Stimulated activated CD8-positive, alpha-beta memory T cell treated with anti-CD3 and anti-CD28 coated beads, Interleukin-7, amount 100 ng/mL, for 4 hours (primary cell): Measurements from ENCODE around the gene ZBTB26.

ENCODE experiments used
- DNase-seq, 2 donors: peaks; one replicate each; pipeline ENCODE4 v3.0.0-alpha.2; 2020; ENCODE audit warnings: low read depth in 2 of 2

ZBTB26 gene, protein sequence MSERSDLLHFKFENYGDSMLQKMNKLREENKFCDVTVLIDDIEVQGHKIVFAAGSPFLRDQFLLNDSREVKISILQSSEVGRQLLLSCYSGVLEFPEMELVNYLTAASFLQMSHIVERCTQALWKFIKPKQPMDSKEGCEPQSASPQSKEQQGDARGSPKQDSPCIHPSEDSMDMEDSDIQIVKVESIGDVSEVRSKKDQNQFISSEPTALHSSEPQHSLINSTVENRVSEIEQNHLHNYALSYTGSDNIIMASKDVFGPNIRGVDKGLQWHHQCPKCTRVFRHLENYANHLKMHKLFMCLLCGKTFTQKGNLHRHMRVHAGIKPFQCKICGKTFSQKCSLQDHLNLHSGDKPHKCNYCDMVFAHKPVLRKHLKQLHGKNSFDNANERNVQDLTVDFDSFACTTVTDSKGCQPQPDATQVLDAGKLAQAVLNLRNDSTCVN

DNA sequence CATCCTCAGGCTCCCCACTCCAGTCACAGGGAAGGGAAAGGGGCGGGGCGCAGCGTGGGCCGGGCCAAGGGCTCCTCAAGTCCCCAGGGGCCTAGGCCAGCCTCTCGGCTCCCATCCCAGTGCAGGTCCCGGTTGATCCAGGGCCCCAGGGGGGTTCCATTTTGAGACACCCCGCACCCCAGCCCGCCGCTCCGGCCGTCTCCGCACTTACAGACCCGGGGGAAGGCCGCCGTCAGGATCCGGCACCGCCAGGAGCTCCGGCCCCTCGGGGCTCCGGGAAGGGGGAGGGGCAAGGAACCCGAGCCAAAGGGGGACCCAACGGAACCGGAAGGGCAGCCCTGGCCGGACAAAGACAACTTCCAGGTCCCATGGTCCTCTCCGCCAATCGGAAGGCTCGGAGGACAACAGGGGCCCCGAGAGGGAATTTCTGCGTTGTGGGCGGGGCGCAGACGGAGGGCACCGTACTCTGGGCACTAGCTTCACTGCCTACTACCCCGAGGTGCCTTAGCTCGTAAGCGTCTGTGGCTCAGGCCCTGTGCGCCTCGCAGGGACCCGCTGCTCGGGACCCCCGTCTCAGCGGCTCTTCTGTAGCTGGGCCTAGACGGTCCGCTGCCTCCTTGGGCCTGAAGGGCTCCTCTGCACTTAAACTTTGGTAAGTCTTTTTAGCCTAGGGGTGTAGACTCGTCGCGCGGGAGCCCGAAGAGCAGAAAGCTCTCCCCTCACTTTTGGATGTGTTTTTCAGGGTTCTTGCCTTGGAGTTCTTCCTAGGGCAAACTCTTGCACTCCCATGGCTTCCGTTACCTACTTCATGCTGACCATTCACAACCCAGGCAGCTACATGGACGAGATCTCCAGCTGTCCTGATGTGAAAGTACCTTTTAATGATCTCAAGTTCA is at the start of gene ZBTB26:
ZBTB26 (minus strand) TSS at position 287 of the 896 bp plus-strand sequence. CDS start 11,578 bp downstream, outside the sequence.
- DNase-seq: peak; percentile 75 to 86

DNA sequence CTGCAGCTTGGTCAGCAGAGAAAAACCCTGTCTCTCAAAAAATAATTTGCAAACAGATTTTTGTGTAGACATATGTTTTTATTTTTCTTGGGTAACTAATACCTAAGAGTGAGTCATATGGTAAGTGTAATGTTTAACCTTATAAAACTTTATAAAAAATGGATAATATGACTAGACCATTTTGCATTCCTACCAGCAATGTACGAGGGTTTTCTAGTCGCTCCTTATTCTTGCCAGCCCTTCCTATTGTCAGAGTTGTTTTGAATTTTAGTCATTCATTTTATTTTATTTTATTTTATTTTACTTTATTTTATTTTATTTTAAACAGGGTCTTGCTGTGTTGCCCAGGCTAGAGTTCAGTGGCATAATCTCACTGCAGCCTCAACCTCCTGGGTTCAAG is 47.3 kb upstream of the ZBTB26 start:
- DNase-seq: no peak

DNA sequence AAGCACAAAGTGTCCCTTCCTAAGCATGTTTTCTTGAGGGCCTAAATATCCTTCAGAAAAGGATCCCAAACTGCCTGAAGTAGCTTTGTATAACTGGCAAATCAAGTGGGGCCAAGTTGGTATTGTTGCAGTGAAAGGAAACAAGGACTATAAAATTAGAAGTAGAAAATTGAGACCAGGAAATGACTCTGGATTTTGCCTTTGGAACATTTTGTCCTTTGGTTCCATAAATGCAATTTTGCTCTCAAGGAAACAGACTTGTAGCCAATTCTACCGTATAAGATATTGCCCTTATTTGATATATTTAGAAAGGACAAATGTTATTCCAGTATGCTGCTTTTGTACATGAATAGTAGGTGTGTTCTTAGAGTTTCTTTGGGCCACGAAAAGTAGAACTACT is 43.9 kb upstream of the ZBTB26 start:
- no peak for DNase-seq

GRCh38 chr9:122961139-122961538 is 29.8 kb upstream of the ZBTB26 start:
- no peak for DNase-seq

DNA sequence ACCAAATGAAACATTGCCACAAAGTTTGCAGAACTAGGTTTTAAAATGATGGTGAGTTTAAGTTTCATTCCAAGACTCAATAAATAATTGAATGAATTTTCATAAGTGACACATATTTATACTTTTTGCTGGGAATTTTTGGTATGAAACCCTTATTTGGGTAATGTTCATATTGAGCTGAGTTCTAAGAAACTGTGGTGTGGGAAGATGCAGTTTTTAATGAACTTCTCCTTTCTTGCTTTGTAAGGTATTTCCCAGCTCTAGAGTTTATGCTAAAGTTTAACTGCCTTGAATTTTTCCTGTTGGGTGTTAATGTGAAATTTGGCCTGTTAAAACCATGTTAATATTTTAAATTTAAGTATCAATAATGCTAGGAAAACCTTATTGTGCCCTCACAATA is 24.6 kb upstream of the ZBTB26 start:
- no peak for DNase-seq

- DNase-seq: no peak
Measured at GRCh38 chr9:122954253-122954691, 23.0 kb upstream of the ZBTB26 start.

GRCh38 chr9:122951056-122951455 is 19.7 kb upstream of the ZBTB26 start:
- no peak for DNase-seq

DNA sequence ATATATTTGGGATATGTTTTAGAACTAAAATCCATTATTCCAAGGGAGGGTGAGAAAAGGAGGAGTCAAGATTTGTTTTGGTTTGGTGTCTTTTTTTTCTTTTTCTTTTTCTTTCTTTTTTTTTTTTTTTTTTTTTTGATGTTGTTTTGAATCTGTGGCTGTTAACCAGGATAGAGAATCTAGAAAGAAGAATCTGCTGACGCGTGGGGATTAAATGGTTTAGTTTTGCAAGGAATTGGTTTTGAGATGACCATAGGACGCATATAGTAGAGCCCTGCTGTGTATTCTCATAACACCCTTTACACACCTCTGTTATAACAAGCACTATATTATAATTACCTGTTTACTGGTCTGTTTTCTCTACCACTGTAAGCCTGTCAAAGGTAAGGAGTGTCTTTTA is 19.0 kb upstream of the ZBTB26 start:
- DNase-seq: no peak

DNA sequence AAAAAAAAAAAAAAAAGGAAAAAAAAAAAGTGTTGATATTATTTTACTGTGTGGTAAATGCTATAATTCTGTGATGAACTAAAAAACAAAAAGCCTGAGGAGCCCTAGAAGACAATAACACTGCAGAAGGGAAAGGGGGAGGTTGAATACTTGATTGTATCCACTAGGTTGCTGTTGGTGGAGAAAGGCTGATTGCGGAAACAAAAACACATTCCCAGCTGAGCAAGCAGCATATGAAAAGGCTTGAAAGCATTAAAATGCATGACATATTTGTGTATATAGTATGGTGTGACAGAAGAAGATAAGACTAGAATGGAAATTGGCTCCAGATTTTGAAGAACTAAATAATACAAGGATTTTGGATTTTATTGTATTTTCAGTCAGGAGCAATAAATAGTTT is 18.4 kb upstream of the ZBTB26 start:
- DNase-seq: no peak

DNA sequence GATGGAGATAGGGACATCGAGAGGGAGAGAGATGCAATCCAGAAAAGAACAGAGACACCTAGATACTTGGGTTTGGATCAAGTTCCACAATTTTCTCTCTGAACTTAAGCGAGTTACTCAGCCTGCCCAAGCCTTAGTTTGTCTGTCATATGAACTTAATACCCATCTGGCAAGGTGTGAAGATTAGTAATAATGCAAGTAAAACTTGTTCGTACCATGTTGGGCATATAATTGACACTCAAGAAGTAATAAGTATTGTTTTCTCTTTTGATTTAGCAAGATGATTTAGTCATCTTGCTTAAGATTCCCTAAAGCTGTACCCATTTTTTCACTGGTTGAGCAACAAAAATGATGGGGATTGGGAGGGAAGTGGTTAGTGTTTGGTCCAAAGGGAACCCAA is 17.0 kb upstream of the ZBTB26 start:
- DNase-seq: no peak

DNA sequence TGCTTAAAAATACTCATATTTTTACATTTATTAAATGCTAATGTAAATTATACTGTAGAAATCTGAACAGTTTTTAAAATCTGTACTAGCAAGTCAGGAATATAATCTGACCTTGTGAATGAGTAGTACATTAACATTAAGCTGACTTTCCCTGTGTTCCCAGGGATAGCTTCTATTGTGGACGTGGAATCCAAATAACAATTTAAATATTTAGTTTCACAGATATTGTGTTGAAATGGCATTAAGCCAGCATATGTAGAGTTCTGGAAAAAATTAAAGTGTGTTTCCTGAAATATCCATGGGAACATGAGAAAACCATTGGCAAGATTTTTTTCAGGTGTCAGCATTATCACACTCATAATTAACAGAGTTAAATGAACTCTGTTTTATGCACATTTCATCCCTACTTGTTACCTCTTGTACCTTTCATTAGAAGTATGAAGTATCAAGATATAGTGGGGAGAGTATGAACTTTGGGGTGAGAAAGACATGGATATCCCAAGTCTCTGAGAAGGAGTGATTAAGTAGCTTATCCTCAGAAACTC is 15.2 kb upstream of the ZBTB26 start:
- DNase-seq: no peak

DNA sequence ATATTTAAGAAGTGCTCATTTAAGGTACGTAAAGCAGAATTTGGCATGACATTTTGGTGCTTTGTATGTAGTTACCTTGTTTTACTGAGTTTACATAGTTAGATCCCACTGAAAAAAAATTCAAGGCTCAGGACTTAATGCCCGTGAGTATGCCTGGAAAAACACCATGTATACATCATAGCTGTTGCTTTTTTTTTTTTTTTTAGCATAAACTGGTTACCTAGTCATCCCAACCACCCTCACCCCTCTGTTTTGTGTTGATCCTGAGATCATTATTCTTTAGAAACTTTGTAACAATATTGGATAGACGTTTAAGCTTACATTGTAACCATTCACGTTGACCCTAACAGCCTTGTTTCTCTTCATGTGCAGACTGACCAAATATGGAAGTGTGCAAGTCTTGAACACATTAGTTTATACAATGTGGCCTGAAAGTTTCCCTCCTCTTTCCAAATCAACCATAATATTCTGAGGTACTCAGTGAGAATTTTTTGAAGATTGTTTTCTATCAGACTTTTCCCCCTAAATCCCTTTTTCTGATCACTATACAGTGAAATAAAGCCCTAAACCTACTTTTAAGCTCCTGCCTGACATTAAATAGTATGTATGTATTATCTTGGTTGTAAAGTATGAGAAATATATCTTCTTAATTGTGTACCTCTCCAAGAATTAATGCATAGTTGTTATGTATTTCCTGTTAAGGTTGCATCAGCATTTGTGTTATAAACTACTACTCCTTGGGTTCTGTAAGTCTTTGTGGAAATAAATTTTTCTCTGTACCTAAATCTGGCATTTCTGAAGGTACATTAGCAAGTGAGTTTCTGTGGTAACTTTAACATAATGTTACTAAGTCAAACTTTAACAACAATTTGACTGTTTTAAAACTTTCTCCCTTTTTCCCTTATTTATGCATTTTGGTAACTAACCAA is 13.9 kb upstream of the ZBTB26 start:
- no peak for DNase-seq

DNA sequence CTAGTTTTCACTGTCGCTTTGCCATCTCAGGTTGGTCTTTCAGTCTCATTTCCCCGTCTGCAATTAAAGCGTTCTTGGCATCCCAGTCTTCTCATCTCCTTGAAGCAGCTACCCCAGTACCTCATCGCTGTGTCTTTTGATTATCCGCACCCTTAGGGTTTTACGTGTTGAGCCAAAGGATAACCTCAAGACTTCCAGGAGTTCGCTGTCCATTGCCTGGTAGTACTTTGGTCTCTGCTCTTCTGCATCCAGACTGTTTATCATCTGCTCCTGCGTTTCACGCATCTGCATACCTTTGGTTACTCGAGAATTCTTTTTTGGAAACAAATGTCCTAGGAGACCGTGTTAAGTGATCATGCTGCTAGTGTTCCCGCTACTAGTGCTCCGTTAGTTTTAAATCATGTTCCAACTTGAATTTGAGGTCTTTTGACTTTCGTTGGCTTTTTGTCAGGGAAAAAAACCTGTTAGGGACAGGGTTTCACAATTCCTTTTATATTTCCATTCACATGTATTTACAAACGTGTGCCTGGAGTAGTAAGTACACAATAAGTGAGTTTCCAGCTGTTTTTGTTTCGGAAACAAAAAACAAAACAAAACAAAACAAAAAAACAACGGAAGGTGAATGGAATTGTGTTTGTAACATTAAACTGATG is 10.4 kb upstream of the ZBTB26 start:
- no peak for DNase-seq

DNA sequence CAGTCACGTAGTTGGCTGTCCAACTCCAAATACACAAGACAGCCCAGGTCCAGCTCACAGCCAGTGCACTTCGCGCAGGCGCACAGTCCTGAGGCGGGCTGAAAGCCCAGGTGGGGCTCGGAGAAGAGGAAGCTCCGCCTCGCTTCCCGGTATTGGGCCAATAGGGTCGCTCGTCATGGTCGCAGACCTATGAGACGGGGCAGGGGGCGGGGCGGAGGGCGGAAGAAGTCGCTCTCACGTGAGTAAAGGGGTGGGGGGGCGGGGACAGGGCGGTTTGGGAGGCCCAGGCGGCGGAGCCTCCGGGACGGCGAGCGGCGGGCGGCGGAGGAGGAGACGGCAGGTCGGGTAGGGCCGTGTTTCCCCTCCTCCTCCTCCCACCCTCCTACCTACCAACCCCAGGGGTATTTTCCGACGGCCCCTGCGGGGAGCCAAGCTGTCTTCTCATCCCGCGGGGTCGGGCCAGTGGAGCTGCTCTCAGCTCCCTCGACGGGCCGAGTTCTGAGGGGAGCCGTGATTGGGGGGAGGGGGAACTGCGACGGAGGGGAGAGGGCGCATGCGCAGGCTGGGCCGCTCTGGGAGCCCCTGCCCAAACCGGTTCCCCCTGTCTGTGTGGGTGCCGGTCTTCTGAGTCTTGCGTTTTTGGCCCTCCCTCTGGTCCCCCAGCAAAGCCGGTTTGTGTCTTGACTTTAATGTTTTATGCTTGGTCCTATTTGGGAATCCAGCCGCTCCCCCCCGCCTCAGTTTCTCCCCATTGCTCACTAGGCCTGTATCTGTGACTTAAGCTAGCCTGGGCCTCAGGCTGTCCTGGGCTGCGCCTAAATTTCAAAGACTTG is 9.7 kb upstream of the ZBTB26 start, which contains the start of gene RABGAP1:
RABGAP1 (plus strand) TSS at position 272 of the 833 bp plus-strand sequence. CDS start 16,040 bp downstream, outside the sequence.
- peak; percentile 98 to 99 for DNase-seq

GRCh38 chr9:122940454-122940748 is 9.1 kb upstream of the ZBTB26 start:
- no peak for DNase-seq

- DNase-seq: no peak
Measured at GRCh38 chr9:122939601-122940000, 8.3 kb upstream of the ZBTB26 start.

GRCh38 chr9:122936883-122937282 is 5.6 kb upstream of the ZBTB26 start:
- no peak for DNase-seq

DNA sequence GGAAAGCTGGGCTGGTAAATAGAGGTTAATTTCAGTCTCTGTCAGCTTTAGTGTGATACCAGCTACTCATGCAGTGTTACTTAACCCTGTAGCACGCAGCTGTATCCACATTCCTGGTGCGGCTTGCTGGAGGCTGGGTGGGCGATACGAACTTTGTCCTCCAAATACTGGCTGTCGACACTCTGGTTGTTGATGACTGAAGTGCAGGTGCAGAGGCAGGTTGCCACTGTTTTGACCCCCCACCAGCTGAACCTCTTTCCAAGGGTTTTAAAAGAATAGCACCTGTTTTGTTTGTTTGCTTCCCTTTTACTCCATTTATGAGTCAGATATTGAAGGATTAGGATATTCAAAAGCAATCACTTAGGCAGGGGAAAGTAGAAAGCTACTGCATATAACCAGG is 5.2 kb upstream of the ZBTB26 start:
- no peak for DNase-seq

GRCh38 chr9:122930541-122931225 is 629 bp downstream of the ZBTB26 start:
- no peak for DNase-seq
